ENCODE measurements around the gene ADAMTS2. TPM values are rescaled to one million over a fixed set of nuclear protein-coding genes. Genes with fewer than 3 reads are reported as not detected.

ADAMTS2 gene
- total RNA-seq, 1 experiment from 2014 or later: 3.9 TPM

DNA sequence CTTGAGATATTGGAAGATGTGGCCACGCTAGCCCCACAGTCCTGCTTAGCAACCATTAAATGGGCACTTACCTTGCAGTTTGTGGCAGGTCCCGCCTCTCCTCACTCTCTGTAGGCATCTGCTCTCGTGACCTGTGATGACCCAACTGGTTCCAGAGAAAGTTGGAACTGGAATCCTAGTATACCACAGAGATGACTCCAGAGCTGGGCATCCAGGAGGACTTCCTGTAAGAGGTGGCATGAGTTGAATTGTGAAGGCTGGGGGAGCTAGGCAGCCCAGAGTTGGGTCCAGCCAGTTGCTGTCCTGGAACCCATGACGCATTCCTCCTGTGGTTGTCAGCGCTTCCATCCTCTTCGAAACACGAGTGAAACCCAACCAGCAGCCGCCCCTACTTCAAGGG is 1.6 kb upstream of the ADAMTS2 start:
- POLR2A ChIA-PET: interaction anchor here (0.9 kb wide), 1 partner anchor 8 kb away, joined by 3 read pairs; no protein-coding TSS in a partner anchor
- Histone ChIP-seq H3K4me3 (replicated peaks in 1 of 2; ENCODE audit: low read depth in 1 of 2, low read length in 2 of 2) (no peak overlapping the region), H3K36me3 (ENCODE audit: control insufficient read depth in 1 of 2, insufficient read depth in 2 of 2, low read length in 2 of 2) (no peaks in the 10 kb centered on the region), H3K4me2 (ENCODE audit: low read length) (no peak overlapping the region), H3K9me3 (ENCODE audit: control insufficient read depth in 1 of 2, insufficient read depth in 1 of 2, low read depth in 1 of 2, low read length in 2 of 2) (no peaks in the 10 kb centered on the region), H3K27ac (ENCODE audit: low read depth, low read length) (no peak overlapping the region), H3K9me2 (ENCODE audit: insufficient read depth) (no peaks in the 10 kb centered on the region), H3K27me3 (ENCODE audit: insufficient read depth, low read length) (no peaks in the 10 kb centered on the region; the same call in 1 of the 2 replicates), H2AFZ (ENCODE audit: low read depth, low read length, poor library complexity, severe bottlenecking) (no peak overlapping the region), H3K4me1 (ENCODE audit: control insufficient read depth in 1 of 2, insufficient read depth in 2 of 2, low read length in 2 of 2) (peaks cover 0 to 3% of the 10 kb centered on the region in 2 experiments; a peak in 1 of 4 replicates), H4K20me1 (ENCODE audit: insufficient read depth) (no peaks in the 10 kb centered on the region), H3K79me2 (ENCODE audit: insufficient read depth, low read length) (no peaks in the 10 kb centered on the region), H3K9ac (ENCODE audit: low read length) (no peak overlapping the region)
- DNase-seq (ENCODE audit: low read depth, low spot score) (no peak), ATAC-seq (no peak)
- TF ChIP-seq, protein P1, sequence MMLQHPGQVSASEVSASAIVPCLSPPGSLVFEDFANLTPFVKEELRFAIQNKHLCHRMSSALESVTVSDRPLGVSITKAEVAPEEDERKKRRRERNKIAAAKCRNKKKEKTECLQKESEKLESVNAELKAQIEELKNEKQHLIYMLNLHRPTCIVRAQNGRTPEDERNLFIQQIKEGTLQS (IDR thresholded peaks at IDR 0.05): no peak
- no peak for TF ChIP-seq JUND (IDR thresholded peaks at IDR 0.05)
- no peak for TF ChIP-seq FOSL1 (IDR thresholded peaks at IDR 0.05; ENCODE audit: low read depth)
- TF ChIP-seq, protein P2, sequence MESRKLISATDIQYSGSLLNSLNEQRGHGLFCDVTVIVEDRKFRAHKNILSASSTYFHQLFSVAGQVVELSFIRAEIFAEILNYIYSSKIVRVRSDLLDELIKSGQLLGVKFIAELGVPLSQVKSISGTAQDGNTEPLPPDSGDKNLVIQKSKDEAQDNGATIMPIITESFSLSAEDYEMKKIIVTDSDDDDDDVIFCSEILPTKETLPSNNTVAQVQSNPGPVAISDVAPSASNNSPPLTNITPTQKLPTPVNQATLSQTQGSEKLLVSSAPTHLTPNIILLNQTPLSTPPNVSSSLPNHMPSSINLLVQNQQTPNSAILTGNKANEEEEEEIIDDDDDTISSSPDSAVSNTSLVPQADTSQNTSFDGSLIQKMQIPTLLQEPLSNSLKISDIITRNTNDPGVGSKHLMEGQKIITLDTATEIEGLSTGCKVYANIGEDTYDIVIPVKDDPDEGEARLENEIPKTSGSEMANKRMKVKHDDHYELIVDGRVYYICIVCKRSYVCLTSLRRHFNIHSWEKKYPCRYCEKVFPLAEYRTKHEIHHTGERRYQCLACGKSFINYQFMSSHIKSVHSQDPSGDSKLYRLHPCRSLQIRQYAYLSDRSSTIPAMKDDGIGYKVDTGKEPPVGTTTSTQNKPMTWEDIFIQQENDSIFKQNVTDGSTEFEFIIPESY (IDR thresholded peaks at IDR 0.05; ENCODE audit: extremely low read depth, insufficient replicate concordance, low read length): no peak
- no peak for TF ChIP-seq SP1 (IDR thresholded peaks at IDR 0.05; ENCODE audit: low read depth)
- TF ChIP-seq ZNF274 (IDR thresholded peaks at IDR 0.05; ENCODE audit: low read depth, low read length): no peak
- intact Hi-C loops (cut with micrococcal nuclease): no loop called here
- RAD21 ChIA-PET (ENCODE audit: low non-redundant PET in 1 of 2, low total read pairs in 2 of 2, uncharacterized antibody in 2 of 2, unreplicated experiment in 2 of 2): no interaction called here
- no TSS peak for BruUV-seq (replicated peaks)
- CTCF ChIA-PET: no interaction called here

DNA sequence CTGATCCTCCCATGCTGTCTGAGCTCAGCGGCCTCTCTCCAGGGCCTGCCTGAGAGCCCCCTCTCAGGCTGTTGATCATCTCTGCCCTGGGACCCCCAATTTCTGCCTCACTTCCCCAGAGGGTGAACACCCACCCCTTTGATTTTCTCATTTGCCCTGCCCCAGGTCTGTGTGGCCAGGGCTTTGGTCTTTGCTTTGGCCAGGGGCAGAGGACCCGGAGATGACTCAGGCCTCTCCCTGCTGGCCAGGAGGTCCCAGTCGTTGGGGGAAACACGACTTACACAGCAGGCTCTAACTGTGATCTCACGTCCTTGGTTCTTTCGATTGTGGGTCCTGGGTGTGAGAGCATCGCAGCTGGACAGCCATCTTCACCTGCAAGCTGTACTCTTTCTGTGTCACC is 1.1 kb upstream of the ADAMTS2 start:
- no peaks in the 10 kb centered on the region for H4K20me1 ChIP-seq (ENCODE audit: insufficient read depth)
- no peak overlapping the region for H3K4me2 ChIP-seq (ENCODE audit: low read length)
- H3K79me2 ChIP-seq (ENCODE audit: insufficient read depth, low read length): no peaks in the 10 kb centered on the region
- no peak for DNase-seq (ENCODE audit: low read depth, low spot score)
- RAD21 ChIA-PET (ENCODE audit: low non-redundant PET in 1 of 2, low total read pairs in 2 of 2, uncharacterized antibody in 2 of 2, unreplicated experiment in 2 of 2): no interaction called here
- no peaks in the 10 kb centered on the region for H3K36me3 ChIP-seq (ENCODE audit: control insufficient read depth in 1 of 2, insufficient read depth in 2 of 2, low read length in 2 of 2)
- ATAC-seq: no peak
- intact Hi-C loops (cut with micrococcal nuclease): no loop called here
- no peak overlapping the region for H3K27ac ChIP-seq (ENCODE audit: low read depth, low read length)
- H3K9me3 ChIP-seq (ENCODE audit: control insufficient read depth in 1 of 2, insufficient read depth in 1 of 2, low read depth in 1 of 2, low read length in 2 of 2): no peaks in the 10 kb centered on the region
- no peak overlapping the region for H3K4me3 ChIP-seq (replicated peaks in 1 of 2; ENCODE audit: low read depth in 1 of 2, low read length in 2 of 2)
- H3K4me1 ChIP-seq (ENCODE audit: control insufficient read depth in 1 of 2, insufficient read depth in 2 of 2, low read length in 2 of 2): peaks cover 0 to 3% of the 10 kb centered on the region in 2 experiments; a peak in 1 of 4 replicates
- TF ChIP-seq ELF1 (IDR thresholded peaks at IDR 0.05; ENCODE audit: borderline replicate concordance, low read depth) (no peak), SIN3A (IDR thresholded peaks at IDR 0.05; ENCODE audit: low read depth) (no peak)
- CTCF ChIA-PET: no interaction called here
- no peak overlapping the region for H3K9ac ChIP-seq (ENCODE audit: low read length)
- no TSS peak for BruUV-seq (replicated peaks)
- POLR2A ChIA-PET: interaction anchor here (0.7 to 0.9 kb wide), 2 partner anchors 9 to 1093 kb away, joined by 3 read pairs; no protein-coding TSS in a partner anchor
- no peak overlapping the region for H2AFZ ChIP-seq (ENCODE audit: low read depth, low read length, poor library complexity, severe bottlenecking)
- no peaks in the 10 kb centered on the region for H3K9me2 ChIP-seq (ENCODE audit: insufficient read depth)
- no peaks in the 10 kb centered on the region; the same call in 1 of the 2 replicates for H3K27me3 ChIP-seq (ENCODE audit: insufficient read depth, low read length)

All from HCT116 (cell line).